Upper lobe of left lung (tissue), 6 donors: ENCODE results near the gene AKT2. TPM values are rescaled to one million over a fixed set of nuclear protein-coding genes. Genes with fewer than 3 reads are reported as not detected.
A peak's percentile ranks its signal among the peaks of the same experiment; 100 is the strongest.

Source experiments
- ATAC-seq, 2 donors: fragments of 200-7000 bp; cut with Tn5 transposase; one replicate each; pipeline ENCODE4 v1.9.1; 2022; ENCODE audit warnings: mild to moderate bottlenecking in 2 of 2, moderate library complexity in 2 of 2; ENCODE audit not compliant: low FRiP score in 2 of 2
- DNase-seq, 2 donors: peaks; one replicate each; pipeline ENCODE4 v3.0.0-alpha.2; 2019 to 2020
- H3K27ac ChIP-seq, 4 donors: fragments of 200-600 bp; sonication (generic); one replicate each; pipeline ENCODE4 v1.5.1; 2016 to 2019
- H3K27me3 ChIP-seq, 4 donors: fragments of 200-600 bp; sonication (generic); one replicate each; pipeline ENCODE4 v1.5.1; 2017 to 2019
- H3K36me3 ChIP-seq, 4 donors: fragments of 200-600 bp; sonication (generic); one replicate each; pipeline ENCODE4 v1.5.1; 2016 to 2019
- H3K4me1 ChIP-seq, 4 donors: fragments of 200-600 bp; sonication (generic); one replicate each; pipeline ENCODE4 v1.5.1; 2018 to 2019
- H3K4me3 ChIP-seq, 4 donors: fragments of 200-600 bp; sonication (generic); one replicate each; pipeline ENCODE4 v1.5.1; 2017 to 2019; ENCODE audit warnings: mild to moderate bottlenecking in 2 of 4, moderate library complexity in 1 of 4
- H3K9me3 ChIP-seq, 4 donors: fragments of 200-600 bp; sonication (generic); one replicate each; pipeline ENCODE4 v1.5.1; 2018 to 2019
- EP300 ChIP-seq, 4 donors: sonication (generic); formaldehyde crosslinking; IDR thresholded peaks; one replicate each; pipeline ENCODE4 v1.5.1; 2017; ENCODE audit warnings: antibody characterized with exemption in 4 of 4, control low read depth in 2 of 4
- POLR2A ChIP-seq, 4 donors: fragments of 450-650 bp; IDR thresholded peaks; one replicate each; pipeline ENCODE4 v1.5.1; 2016 to 2017; ENCODE audit warnings: antibody characterized with exemption in 4 of 4, mild to moderate bottlenecking in 2 of 4
- POLR2AphosphoS5 ChIP-seq, 2 donors: sonication (generic); formaldehyde crosslinking; IDR thresholded peaks; one replicate each; pipeline ENCODE4 v1.5.1; 2017; ENCODE audit warnings: antibody characterized with exemption in 2 of 2
- WGBS, 2 donors: methylation state at CpG; one replicate each; pipeline ENCODE4 v1.1.5; 2017 to 2018; 5-methylcytosine and 5-hydroxymethylcytosine counted together
- total RNA-seq, 6 donors: library from RNA; depleted of rRNA in 4 of 6; stranded (reverse); fragments of >200 nt in 4 of 6; gene quantifications; one replicate each; pipeline versions ENCODE4 v1.1.0 to v1.2.1, GENCODE V29; 2016 to 2021
- TF ChIP-seq, protein P1 (sequence below), 6 experiments: fragments of 450-650 bp in 4 of 6; fragments of 200-600 bp in 2 of 6; sonication (generic) in 2 of 6; IDR thresholded peaks; one replicate each; pipeline ENCODE4 v1.5.1; 2016 to 2019; ENCODE audit warnings: antibody characterized with exemption in 6 of 6
- donor health status: DM: no; HTN: no; CAD: no; lungs with moderate emphysema.
- donor health status: DM: no; HTN: yes; CAD: no; lungs with severe emphysema.

Gene AKT2
- total RNA-seq, 6 donors from 2014 or later: 59.7 to 164 (median 105) TPM

GRCh38 chr19:40217027-40217810, 67.9 kb downstream of the AKT2 start:
- peaks cover 3 to 32% (median 23%) of the 10 kb centered on the region in 4 donors for H3K27me3 ChIP-seq
- H3K4me1 ChIP-seq: peaks cover 12 to 22% (median 15%) of the 10 kb centered on the region in 4 donors
- WGBS, 2 donors: 4 to 11% methylated on average over 17 to 27 of the region's 54 CpGs
- peak overlapping the region in 2 of 4 donors; percentile 11 to 27 for H3K4me3 ChIP-seq
- DNase-seq (peak; percentile 59 to 88), ATAC-seq (peak; percentile 2 to 57)
- H3K27ac ChIP-seq: no peak overlapping the region
- H3K36me3 ChIP-seq: no peaks in the 10 kb centered on the region
- no peaks in the 10 kb centered on the region for H3K9me3 ChIP-seq
- no peak for TF ChIP-seq POLR2A (IDR thresholded peaks at IDR 0.05)
- TF ChIP-seq, protein P1, sequence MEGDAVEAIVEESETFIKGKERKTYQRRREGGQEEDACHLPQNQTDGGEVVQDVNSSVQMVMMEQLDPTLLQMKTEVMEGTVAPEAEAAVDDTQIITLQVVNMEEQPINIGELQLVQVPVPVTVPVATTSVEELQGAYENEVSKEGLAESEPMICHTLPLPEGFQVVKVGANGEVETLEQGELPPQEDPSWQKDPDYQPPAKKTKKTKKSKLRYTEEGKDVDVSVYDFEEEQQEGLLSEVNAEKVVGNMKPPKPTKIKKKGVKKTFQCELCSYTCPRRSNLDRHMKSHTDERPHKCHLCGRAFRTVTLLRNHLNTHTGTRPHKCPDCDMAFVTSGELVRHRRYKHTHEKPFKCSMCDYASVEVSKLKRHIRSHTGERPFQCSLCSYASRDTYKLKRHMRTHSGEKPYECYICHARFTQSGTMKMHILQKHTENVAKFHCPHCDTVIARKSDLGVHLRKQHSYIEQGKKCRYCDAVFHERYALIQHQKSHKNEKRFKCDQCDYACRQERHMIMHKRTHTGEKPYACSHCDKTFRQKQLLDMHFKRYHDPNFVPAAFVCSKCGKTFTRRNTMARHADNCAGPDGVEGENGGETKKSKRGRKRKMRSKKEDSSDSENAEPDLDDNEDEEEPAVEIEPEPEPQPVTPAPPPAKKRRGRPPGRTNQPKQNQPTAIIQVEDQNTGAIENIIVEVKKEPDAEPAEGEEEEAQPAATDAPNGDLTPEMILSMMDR (IDR thresholded peaks at IDR 0.05): peak in 3 of 6 experiments; percentile 21 to 34 (median 23)

GRCh38 chr19:40216777-40217026, 68.4 kb downstream of the AKT2 start:
- H3K27me3 ChIP-seq: peaks cover 3 to 32% (median 23%) of the 10 kb centered on the region in 4 donors
- no peak overlapping the region for H3K27ac ChIP-seq
- peak overlapping the region in 1 of 4 donors; percentile 27 for H3K4me3 ChIP-seq
- TF ChIP-seq, protein P1 (IDR thresholded peaks at IDR 0.05): no peak
- TF ChIP-seq POLR2AphosphoS5 (IDR thresholded peaks at IDR 0.05): no peak
- no peak for TF ChIP-seq EP300 (IDR thresholded peaks at IDR 0.05)
- TF ChIP-seq POLR2A (IDR thresholded peaks at IDR 0.05): no peak
- WGBS, 2 donors: 21 to 29% methylated on average over 9 of the region's 9 CpGs
- no peaks in the 10 kb centered on the region for H3K9me3 ChIP-seq
- no peak for DNase-seq
- H3K36me3 ChIP-seq: peaks cover 0 to 5% (median 0%) of the 10 kb centered on the region in 4 donors
- peaks cover 12 to 20% (median 15%) of the 10 kb centered on the region in 4 donors for H3K4me1 ChIP-seq
- ATAC-seq: no peak

- DNase-seq (no peak), ATAC-seq (no peak)
- Histone ChIP-seq H3K4me1 (peaks cover 12 to 20% (median 15%) of the 10 kb centered on the region in 4 donors), H3K4me3 (no peak overlapping the region), H3K36me3 (peaks cover 0 to 8% (median 0%) of the 10 kb centered on the region in 4 donors), H3K27ac (no peak overlapping the region), H3K9me3 (no peaks in the 10 kb centered on the region), H3K27me3 (peaks cover 3 to 32% (median 23%) of the 10 kb centered on the region in 4 donors)
- TF ChIP-seq POLR2AphosphoS5 (IDR thresholded peaks at IDR 0.05) (no peak), EP300 (IDR thresholded peaks at IDR 0.05) (no peak), POLR2A (IDR thresholded peaks at IDR 0.05) (no peak)
- TF ChIP-seq, protein P1 (IDR thresholded peaks at IDR 0.05): no peak
- 36 to 45% methylated on average over 16 to 23 of the region's 23 CpGs for WGBS, 2 donors
Observed at GRCh38 chr19:40216013-40216776, 69.0 kb downstream of the AKT2 start.

DNA sequence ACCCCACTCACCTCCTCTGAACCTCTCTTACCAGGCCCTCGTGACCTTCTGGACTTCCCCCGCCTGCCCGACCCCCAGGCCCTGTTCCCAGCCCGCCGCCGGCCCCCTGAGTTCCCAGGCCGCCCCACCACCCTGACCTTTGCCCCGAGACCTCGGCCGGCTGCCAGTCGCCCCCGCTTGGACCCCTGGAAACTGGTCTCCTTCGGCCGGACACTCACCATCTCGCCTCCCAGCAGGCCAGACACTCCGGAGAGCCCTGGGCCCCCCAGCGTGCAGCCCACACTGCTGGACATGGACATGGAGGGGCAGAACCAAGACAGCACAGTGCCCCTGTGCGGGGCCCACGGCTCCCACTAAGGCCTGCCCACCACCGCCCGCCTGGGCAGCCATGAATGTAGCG, 70.2 kb downstream of the AKT2 start:
- no peak for ATAC-seq
- peak in 1 of 2 donors; percentile 80 for DNase-seq

More for the DNA sequence above, 70.2 kb downstream of the AKT2 start:
- no peak for TF ChIP-seq EP300 (IDR thresholded peaks at IDR 0.05)
- no peak for TF ChIP-seq POLR2A (IDR thresholded peaks at IDR 0.05)
- TF ChIP-seq, protein P1 (IDR thresholded peaks at IDR 0.05): no peak
- peaks cover 12 to 20% (median 15%) of the 10 kb centered on the region in 4 donors for H3K4me1 ChIP-seq
- 92% methylated on average over 11 to 22 of the region's 22 CpGs for WGBS, 2 donors
- H3K36me3 ChIP-seq: peaks cover 0 to 18% (median 0%) of the 10 kb centered on the region in 4 donors
- H3K9me3 ChIP-seq: no peaks in the 10 kb centered on the region
- H3K27me3 ChIP-seq: peaks cover 3 to 32% (median 23%) of the 10 kb centered on the region in 4 donors
- no peak overlapping the region for H3K27ac ChIP-seq
- H3K4me3 ChIP-seq: no peak overlapping the region
